ENCODE measurements around the gene HMGB2.

HMGB2 gene

DNA sequence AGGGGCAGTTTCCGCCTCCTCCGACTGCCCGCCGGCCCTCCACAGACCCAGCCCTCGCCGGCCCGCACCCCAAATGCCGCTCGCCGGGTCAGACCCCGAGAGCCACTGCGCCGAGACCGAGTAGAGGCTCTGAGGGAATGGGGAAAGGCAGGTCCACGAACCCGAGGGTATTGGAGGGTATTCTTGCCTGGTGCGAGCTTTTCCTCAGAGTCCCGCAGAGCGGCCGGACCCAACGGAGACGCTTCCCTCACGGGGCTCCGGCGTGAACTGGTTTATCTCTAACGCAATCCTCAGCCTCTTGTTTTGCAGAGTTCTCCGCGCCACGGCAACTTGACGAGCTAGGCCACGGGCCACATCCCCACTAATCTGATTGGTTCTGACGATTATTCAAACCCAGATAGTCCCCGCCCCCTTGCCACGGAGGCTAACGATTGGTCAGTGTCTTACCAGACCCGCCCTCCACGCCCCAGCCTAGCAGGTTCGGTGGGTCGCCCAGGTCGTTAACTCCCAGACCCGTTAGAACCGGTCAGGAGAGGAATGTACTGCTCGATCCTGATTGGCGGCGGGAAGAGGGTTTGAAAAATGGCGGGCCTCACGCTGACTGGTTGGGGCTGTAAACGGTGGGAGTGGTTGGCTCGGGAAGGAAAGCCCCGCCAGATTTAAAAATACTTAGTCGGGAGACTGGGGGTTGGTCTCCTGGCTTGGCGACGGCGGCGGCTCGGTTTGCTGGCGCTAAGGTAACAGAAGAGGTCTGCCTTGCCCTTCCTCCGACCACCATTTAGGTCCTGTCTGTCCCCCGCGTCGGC is at the start of gene HMGB2:
Gene HMGB2, minus strand, starts transcription at position 274 of the 806 bp plus-strand sequence. CDS start 709 bp downstream, outside the sequence.
- in situ Hi-C loops (cut with HindIII; ENCODE audit: low pct_unique_long_range_greater_than_20kb, low sequenced_read_pairs) = no loop called here
- no peak for TF ChIP-seq JUND (IDR thresholded peaks at IDR 0.05; ENCODE audit: low read depth)

DNA sequence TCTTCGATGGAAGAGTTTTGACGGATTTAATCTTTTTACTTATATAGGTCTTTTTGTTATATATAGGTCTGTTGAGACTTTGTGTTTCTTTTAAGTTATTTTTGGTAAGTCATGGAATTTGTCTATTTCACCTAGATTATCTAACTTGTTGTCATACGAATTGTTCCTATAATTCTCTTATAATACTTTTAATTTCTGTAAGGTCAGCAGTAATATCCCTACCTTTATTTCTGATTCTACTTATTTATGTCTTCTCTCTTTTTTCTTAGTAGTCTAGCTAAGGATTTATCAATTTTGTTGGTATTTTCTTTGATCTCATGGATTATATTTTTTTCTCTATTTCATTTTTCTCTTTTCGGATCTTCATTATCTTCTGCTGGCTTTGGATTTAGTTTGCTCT is 48.2 kb upstream of the HMGB2 start:
- DNase-seq (ENCODE audit: low read depth in 1 of 2, low spot score in 1 of 2) = no peak
- no peak for TF ChIP-seq JUND (IDR thresholded peaks at IDR 0.05; ENCODE audit: low read depth)
- in situ Hi-C loops (cut with HindIII; ENCODE audit: low pct_unique_long_range_greater_than_20kb, low sequenced_read_pairs) = no loop called here

More for the DNA sequence above, at the start of gene HMGB2:
- DNase-seq (ENCODE audit: low read depth in 1 of 2, low spot score in 1 of 2) = peak; percentile 92 to 99

DNA sequence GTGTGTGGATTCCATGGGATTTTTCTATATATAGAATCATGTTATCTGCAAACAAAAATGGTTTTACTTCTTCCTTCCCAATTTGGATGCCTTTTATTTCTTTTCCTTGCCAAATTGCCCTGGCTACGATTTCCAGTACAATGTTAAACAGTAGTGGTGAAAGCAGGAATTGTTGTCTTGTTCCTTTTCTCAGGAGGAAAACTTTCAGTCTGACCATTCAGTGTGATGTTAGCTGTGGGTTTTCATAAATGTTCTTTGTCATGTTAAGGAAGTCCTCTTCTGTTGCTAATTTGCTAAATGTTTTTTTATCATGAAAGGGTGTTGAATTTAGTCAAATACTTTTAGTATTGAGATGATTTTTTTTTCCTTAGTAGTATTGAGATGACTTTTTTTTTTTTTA is 47.5 kb upstream of the HMGB2 start:
- no peak for DNase-seq (ENCODE audit: low read depth in 1 of 2, low spot score in 1 of 2)
- in situ Hi-C loops (cut with HindIII; ENCODE audit: low pct_unique_long_range_greater_than_20kb, low sequenced_read_pairs) = no loop called here

DNA sequence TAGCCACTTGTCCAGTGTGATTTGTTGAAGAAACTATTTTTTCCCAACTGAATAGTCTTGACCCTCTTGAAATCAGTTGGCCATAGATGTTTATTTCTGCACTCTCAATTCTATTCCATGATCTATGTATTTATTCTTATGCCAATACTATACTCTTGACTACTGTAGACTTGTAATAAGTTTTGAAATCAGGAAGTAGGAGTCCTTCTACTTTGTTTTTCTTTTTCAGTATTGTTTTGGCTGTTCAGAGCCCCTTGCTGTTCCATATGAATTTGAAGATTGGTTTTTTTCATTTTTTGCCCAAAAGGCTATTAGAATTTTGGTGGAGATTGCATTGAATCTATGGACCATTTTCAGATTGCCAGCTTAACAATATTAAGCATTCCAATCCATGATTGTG is 46.8 kb upstream of the HMGB2 start:
- no peak for TF ChIP-seq JUND (IDR thresholded peaks at IDR 0.05; ENCODE audit: low read depth)
- DNase-seq (ENCODE audit: low read depth in 1 of 2, low spot score in 1 of 2) = no peak
- in situ Hi-C loops (cut with HindIII; ENCODE audit: low pct_unique_long_range_greater_than_20kb, low sequenced_read_pairs) = no loop called here

More for the DNA sequence above, 47.5 kb upstream of the HMGB2 start:
- TF ChIP-seq JUND (IDR thresholded peaks at IDR 0.05; ENCODE audit: low read depth) = no peak

DNA sequence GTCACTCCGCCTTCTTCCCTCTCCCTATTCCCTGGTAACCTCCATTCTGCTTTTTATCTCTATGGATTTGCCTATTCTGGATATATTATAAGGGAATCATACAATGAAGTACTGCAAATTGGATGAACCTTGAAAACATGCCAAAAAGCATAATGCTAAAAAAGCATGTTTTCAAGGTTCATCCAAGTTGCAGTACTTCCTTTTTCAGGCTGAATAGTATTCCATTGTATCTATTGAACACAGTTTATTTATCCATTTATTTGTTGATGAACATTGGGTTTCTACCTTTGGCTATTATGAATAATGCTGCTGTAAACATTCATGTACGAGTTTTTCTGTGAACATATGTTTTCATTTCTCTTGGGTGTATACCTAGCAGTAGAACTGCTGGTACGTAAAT is 45.8 kb upstream of the HMGB2 start:
- DNase-seq (ENCODE audit: low read depth in 1 of 2, low spot score in 1 of 2) = no peak
- no peak for TF ChIP-seq JUND (IDR thresholded peaks at IDR 0.05; ENCODE audit: low read depth)
- in situ Hi-C loops (cut with HindIII; ENCODE audit: low pct_unique_long_range_greater_than_20kb, low sequenced_read_pairs) = no loop called here

DNA sequence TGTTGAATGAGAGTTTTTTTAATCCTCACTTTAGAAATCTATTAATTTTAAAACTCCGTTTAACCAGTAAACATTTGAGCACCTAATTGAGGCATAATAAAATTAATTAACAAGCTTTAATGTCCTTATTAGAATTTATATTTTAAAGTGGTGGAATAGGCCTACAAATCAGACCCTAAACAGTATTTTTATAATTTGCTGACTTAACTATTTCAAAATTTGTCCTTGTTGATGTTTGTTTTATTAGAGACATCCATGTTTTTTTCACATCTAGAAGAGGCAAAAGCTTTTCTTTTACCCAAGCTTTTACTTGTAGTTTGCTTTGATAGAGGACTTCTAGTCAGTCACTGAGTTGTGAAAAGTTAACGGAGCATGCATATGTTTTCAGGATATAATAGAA is 40.4 kb upstream of the HMGB2 start:
- TF ChIP-seq JUND (IDR thresholded peaks at IDR 0.05; ENCODE audit: low read depth) = no peak
- no peak for DNase-seq (ENCODE audit: low read depth in 1 of 2, low spot score in 1 of 2)
- in situ Hi-C loops (cut with HindIII; ENCODE audit: low pct_unique_long_range_greater_than_20kb, low sequenced_read_pairs) = no loop called here

DNA sequence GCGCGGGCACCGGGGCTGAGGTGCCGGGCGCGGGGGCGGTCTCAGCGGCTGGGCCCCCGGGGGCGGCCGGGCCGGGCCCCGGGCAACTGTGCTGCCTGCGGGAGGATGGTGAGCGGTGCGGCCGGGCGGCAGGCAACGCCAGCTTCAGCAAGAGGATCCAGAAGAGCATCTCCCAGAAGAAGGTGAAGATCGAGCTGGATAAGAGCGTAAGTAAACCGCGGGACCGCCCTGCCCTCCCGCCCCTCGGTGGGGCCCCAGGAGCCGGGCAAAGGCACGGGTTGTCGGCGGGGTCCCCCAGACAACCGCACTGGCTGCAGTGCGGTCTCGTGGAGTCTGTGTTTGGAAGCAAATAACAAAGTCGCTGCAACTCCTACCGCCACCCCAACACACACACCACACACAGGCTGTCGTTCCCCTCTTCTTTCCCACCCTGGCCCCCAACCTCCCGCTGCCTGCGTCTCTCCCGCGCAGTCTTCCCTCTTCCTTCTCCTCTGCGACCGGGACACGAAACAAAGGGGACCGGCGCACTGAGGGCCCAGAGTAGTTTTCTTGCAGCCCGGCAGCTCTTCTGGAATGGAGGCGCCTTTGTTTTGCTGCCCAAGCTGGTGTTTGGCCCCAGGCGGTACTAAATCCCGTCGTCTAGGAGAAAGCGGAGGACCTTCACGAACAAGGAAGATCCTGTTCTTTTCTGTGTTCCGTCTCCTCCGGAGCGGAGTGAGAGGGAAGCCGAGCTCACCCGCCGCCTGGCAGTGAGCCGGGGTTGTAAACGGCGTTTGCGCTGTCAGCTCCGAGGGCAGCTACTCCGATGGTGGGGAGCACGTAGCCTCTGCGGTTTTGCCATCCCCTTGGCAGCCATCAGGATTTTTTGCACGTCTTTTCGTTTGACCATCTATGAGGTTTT is 37.4 kb upstream of the HMGB2 start:
- peak; percentile 36 to 79 for DNase-seq (ENCODE audit: low read depth in 1 of 2, low spot score in 1 of 2)
- TF ChIP-seq JUND (IDR thresholded peaks at IDR 0.05; ENCODE audit: low read depth) = no peak

DNA sequence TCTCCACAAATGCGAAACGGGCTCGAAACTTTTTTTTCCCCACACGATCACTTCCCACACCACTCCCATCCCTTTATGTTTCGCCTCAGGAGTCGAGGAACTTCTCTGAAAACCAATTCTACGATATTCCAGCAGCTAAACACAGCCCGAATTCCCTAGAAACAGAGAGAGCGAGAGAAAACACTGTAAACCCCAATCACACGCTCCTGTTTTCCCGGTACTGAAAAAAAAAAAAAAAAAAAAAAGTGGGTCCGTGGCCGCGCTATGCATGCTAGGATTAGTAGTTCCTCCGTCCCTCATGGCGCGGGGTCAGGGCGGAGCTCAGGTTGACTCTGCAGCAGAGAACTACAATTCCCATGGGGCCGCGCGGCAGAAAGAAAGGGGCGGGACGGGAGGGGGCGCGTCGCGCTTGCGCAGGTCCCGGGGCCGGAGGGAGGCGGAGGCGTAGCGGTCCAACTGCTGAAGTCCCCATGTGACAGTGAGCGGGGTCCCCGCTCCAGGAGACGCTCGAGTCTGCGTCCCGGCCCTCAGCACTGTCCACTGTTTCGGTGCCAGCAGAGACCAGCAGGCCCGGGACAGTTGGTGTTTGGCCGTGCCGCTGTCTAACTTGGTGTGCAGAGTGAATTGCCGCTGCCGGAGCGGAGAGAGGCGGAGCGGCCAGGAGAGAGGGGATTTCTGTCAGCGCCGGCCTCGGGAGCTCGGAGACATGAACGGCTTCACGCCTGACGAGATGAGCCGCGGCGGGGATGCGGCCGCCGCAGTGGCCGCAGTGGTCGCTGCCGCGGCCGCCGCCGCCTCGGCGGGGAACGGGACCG is 36.5 kb upstream of the HMGB2 start, which contains the start of gene SAP30:
Gene SAP30, plus strand, starts transcription at position 478 of the 815 bp plus-strand sequence. Its CDS starts 229 bp downstream, at position 707.
- no peak for TF ChIP-seq JUND (IDR thresholded peaks at IDR 0.05; ENCODE audit: low read depth)

More for the DNA sequence above, 37.4 kb upstream of the HMGB2 start:
- in situ Hi-C loops (cut with HindIII; ENCODE audit: low pct_unique_long_range_greater_than_20kb, low sequenced_read_pairs) = no loop called here

DNA sequence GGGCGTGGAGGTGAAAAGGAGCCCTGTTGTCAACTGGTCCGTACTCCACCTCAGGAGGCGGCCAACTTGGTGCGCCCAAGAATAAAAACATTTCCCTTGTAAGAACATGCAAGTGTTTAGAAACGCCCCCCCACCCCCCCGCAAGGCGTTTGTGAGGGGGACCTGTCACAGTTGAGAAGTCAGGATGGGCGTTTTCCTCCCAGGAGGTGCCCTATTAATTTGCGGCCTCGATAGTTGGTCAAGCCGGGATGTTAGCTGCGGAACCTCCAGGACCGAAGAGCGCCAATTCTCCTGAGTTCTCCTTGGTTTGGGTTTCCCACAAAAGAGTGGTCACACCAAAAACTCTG is 35.9 kb upstream of the HMGB2 start:
- DNase-seq (ENCODE audit: low read depth in 1 of 2, low spot score in 1 of 2) = no peak
- no peak for TF ChIP-seq JUND (IDR thresholded peaks at IDR 0.05; ENCODE audit: low read depth)
- in situ Hi-C loops (cut with HindIII; ENCODE audit: low pct_unique_long_range_greater_than_20kb, low sequenced_read_pairs) = no loop called here

More for the DNA sequence above, 36.5 kb upstream of the HMGB2 start, which contains the start of gene SAP30:
- in situ Hi-C loops (cut with HindIII; ENCODE audit: low pct_unique_long_range_greater_than_20kb, low sequenced_read_pairs) = no loop called here
- peak; percentile 72 to 96 for DNase-seq (ENCODE audit: low read depth in 1 of 2, low spot score in 1 of 2)

DNA sequence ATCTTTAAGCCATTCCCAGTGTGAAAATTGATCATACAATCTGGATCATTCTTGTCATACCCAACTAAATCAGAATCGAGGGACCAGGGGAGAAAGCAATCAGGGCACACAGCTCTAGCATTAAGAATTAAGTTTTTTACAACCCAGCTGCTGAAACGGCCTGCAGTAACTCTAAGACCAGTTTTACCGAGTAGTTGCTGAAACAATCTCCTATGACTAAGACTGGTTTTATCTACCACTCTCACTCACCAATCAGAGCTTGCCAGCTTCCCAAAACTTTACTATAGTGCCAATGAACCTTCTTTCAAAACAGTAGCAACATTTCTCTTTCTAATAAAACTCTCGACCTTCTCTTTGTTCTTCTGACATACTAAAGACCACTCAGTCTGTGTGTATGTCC is 33.8 kb upstream of the HMGB2 start:
- in situ Hi-C loops (cut with HindIII; ENCODE audit: low pct_unique_long_range_greater_than_20kb, low sequenced_read_pairs) = no loop called here
- no peak for TF ChIP-seq JUND (IDR thresholded peaks at IDR 0.05; ENCODE audit: low read depth)
- DNase-seq (ENCODE audit: low read depth in 1 of 2, low spot score in 1 of 2) = no peak

DNA sequence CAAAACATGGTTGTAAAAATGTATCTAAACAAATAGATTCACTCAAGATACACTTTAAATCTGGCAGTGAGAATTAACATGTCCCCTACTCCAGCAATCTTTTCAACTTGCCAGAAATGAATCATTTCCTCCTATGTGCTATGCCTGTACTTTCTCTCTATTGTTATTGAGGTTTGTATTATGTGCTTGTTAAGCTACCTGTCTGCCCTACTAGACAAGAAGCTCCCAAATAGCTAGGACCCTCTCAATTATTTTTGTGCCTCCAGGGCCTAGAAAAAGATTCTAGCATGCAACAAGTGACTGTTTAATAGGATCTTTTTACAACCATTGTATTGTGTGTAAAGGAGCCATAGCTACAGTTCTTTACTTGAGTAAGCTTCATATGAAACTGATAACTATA is 33.1 kb upstream of the HMGB2 start:
- no peak for TF ChIP-seq JUND (IDR thresholded peaks at IDR 0.05; ENCODE audit: low read depth)
- in situ Hi-C loops (cut with HindIII; ENCODE audit: low pct_unique_long_range_greater_than_20kb, low sequenced_read_pairs) = no loop called here
- no peak for DNase-seq (ENCODE audit: low read depth in 1 of 2, low spot score in 1 of 2)

DNA sequence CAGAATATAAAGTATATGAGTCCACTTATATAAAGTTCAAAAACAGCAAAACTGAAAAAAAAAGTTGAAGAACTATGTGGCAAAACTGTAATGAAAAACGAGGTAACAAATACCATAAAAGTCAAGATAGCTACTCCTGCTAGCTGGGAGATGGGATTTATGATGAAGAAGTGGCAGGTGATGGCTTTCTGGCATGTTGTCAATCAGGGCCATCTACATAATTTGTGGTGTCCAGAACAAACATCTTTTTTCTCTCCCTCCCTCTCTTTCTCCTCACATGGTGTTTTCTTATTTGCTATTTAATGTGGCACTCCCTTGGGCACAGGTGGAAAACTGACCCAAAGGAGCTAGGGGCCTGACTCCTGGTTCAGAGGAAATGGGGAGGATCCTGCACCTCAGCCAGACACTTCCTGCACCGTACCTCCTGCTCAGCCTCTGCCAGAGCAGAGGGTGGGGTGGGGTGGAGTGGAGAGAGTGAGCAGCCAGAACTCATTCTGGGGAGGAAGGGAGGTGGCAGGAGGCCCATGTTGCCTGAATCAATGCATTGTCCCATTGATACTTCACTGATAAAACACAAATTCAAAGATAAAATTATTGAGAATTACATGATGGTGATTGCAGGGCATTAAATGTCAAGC is 31.3 kb upstream of the HMGB2 start:
- no peak for TF ChIP-seq JUND (IDR thresholded peaks at IDR 0.05; ENCODE audit: low read depth)
- in situ Hi-C loops (cut with HindIII; ENCODE audit: low pct_unique_long_range_greater_than_20kb, low sequenced_read_pairs) = no loop called here
- peak in 1 of 2 experiments; percentile 31 for DNase-seq (ENCODE audit: low read depth in 1 of 2, low spot score in 1 of 2)

Data from T47D (cell line).